GM12878 (cell line): Measurements from ENCODE around the gene ARHGAP32. TPM values are rescaled to one million over a fixed set of nuclear protein-coding genes. Genes with fewer than 3 reads are reported as not detected.

Source experiments
- ATAC-seq: fragments of 200-7000 bp; cut with Tn5 transposase; 3 replicates; pipeline ENCODE4 v1.9.1; 2020; ENCODE audit warnings: mild to moderate bottlenecking, moderate library complexity
- BruUV-seq: library from RNA; stranded (reverse); fragments of 400-500 nt; replicated peaks from 2 replicates; lab custom pipeline; 2021; lab: Mats Ljungman, UMichigan
- CTCF ChIA-PET: fragments of 300-600 bp; sonication (Branson Sonifier 250); formaldehyde crosslinking; extraction: SDS; loops from one replicate; lab custom pipeline; 2021; ENCODE audit warnings: inconsistent platforms; lab: Yijun Ruan, JAX
- POLR2A ChIA-PET: fragments of 350-600 bp; formaldehyde crosslinking; extraction: SDS; loops from one replicate; lab custom pipeline; 2021; ENCODE audit warnings: inconsistent platforms; lab: Charles Lee
- RAD21 ChIA-PET: fragments of 300-600 bp; sonication (Branson Sonifier 250); formaldehyde crosslinking; loops from one replicate; lab custom pipeline; 2023; ENCODE audit warnings: antibody characterized with exemption; ENCODE audit not compliant: unreplicated experiment; lab: Charles Lee
- SMC1A ChIA-PET: fragments of 300-600 bp; sonication (Branson Sonifier 250); formaldehyde crosslinking; loops from one replicate; lab custom pipeline; 2023; ENCODE audit not compliant: unreplicated experiment, uncharacterized antibody; lab: Charles Lee
- DNase-seq: peaks from one replicate; pipeline ENCODE4 v3.0.0-alpha.2; 2011; ENCODE audit warnings: low read depth, low spot score
- FAIRE-seq: peaks from 3 replicates; lab custom pipeline; 2011; peaks lifted over from hg19 to GRCh38; lab: Jason Lieb, UNC
- H2AFZ ChIP-seq: 2 replicates; pipeline ENCODE4 v1.6.0; 2011; ENCODE audit warnings: low read depth, low read length, control low read depth; ENCODE audit not compliant: control insufficient read depth
- H3K27ac ChIP-seq: 2 replicates; pipeline ENCODE4 v1.5.1; 2011; ENCODE audit warnings: control low read depth; ENCODE audit not compliant: control insufficient read depth, insufficient read depth
- H3K27me3 ChIP-seq, 2 experiments: replicated peaks in 1 of 2; 2 replicates each; pipeline versions ENCODE4 v1.6.0 to v1.6.1; 2011; ENCODE audit warnings: low read length in 1 of 2; ENCODE audit not compliant: control insufficient read depth in 2 of 2, insufficient read depth in 2 of 2
- H3K36me3 ChIP-seq, 2 experiments: 2 replicates each; pipeline ENCODE4 v1.5.1; 2011; ENCODE audit warnings: low read length in 1 of 2; ENCODE audit not compliant: control insufficient read depth in 2 of 2, insufficient read depth in 2 of 2
- H3K4me1 ChIP-seq: 2 replicates; pipeline ENCODE4 v1.6.1; 2011; ENCODE audit warnings: mild to moderate bottlenecking, low read length, moderate library complexity, mixed read lengths; ENCODE audit not compliant: control insufficient read depth, insufficient read depth
- H3K4me2 ChIP-seq: 2 replicates; pipeline ENCODE4 v1.6.0; 2011; ENCODE audit warnings: control low read depth; ENCODE audit not compliant: control insufficient read depth, insufficient read depth
- H3K4me3 ChIP-seq: fragments of 200-600 bp; sonication (generic); 2 replicates; pipeline ENCODE4 v1.5.1; 2016
- H3K79me2 ChIP-seq: 2 replicates; pipeline ENCODE4 v1.6.0; 2011; ENCODE audit warnings: low read length; ENCODE audit not compliant: control insufficient read depth, insufficient read depth
- H3K9ac ChIP-seq: 2 replicates; pipeline ENCODE4 v1.8.0; 2011; ENCODE audit warnings: low read length, control low read depth, mixed read lengths; ENCODE audit not compliant: control insufficient read depth, insufficient read depth
- H3K9me3 ChIP-seq: replicated peaks from 3 replicates; pipeline ENCODE4 v1.5.1; 2011; ENCODE audit warnings: mild to moderate bottlenecking, low read length; ENCODE audit not compliant: control insufficient read depth, insufficient read depth
- H4K20me1 ChIP-seq: 2 replicates; pipeline ENCODE4 v1.6.0; 2011; ENCODE audit not compliant: control insufficient read depth, insufficient read depth
- BMI1 ChIP-seq: fragments of 450-650 bp; IDR thresholded peaks from 2 replicates; pipeline ENCODE4 v1.6.1; 2016; ENCODE audit warnings: mild to moderate bottlenecking, moderate library complexity, borderline replicate concordance
- CHD2 ChIP-seq: IDR thresholded peaks from 2 replicates; pipeline ENCODE4 v1.6.1; 2011; ENCODE audit warnings: low read depth, low read length, improper control_type of control experiment, borderline replicate concordance
- CHD4 ChIP-seq: fragments of 200-600 bp; sonication (generic); IDR thresholded peaks from 2 replicates; pipeline ENCODE4 v1.6.1; 2016; ENCODE audit warnings: mild to moderate bottlenecking
- EED ChIP-seq: sonication (generic); IDR thresholded peaks from 2 replicates; pipeline ENCODE4 v1.6.1; 2016; ENCODE audit warnings: antibody characterized with exemption, low read depth
- ETV6 ChIP-seq, 2 experiments: fragments of 450-650 bp in 1 of 2; IDR thresholded peaks in 1 of 2; conservative IDR thresholded peaks in 1 of 2; 2 replicates each; pipeline ENCODE4 v1.6.1; 2014; ENCODE audit warnings: antibody characterized with exemption in 1 of 2, borderline replicate concordance in 1 of 2, low read depth in 1 of 2, mild to moderate bottlenecking in 1 of 2, moderate library complexity in 1 of 2
- NFXL1 ChIP-seq: fragments of 450-650 bp; IDR thresholded peaks from 2 replicates; pipeline ENCODE4 v1.6.1; 2017; ENCODE audit warnings: antibody characterized with exemption, mild to moderate bottlenecking, borderline replicate concordance
- NR2C2 ChIP-seq: IDR thresholded peaks from 2 replicates; pipeline ENCODE4 v1.6.1; 2011; ENCODE audit warnings: borderline replicate concordance, low read depth; ENCODE audit not compliant: control insufficient read depth, insufficient read length
- NRF1 ChIP-seq: conservative IDR thresholded peaks from 2 replicates; pipeline ENCODE4 v1.6.1; 2011; ENCODE audit warnings: mild to moderate bottlenecking, low read depth, low read length, improper control_type of control experiment
- SIN3A ChIP-seq: IDR thresholded peaks from 2 replicates; pipeline ENCODE4 v1.6.1; 2012; ENCODE audit warnings: low read depth, low read length, improper control_type of control experiment
- TCF7 ChIP-seq: IDR thresholded peaks from 2 replicates; pipeline ENCODE4 v1.6.1; 2014; ENCODE audit warnings: antibody characterized with exemption, borderline replicate concordance
- YY1 ChIP-seq: IDR thresholded peaks from 2 replicates; pipeline ENCODE4 v1.6.1; 2011; ENCODE audit warnings: low read depth, mild to moderate bottlenecking, low read length
- ZNF384 ChIP-seq: IDR thresholded peaks from 2 replicates; pipeline ENCODE4 v1.6.1; 2012; ENCODE audit warnings: low read depth, mild to moderate bottlenecking, low read length, improper control_type of control experiment, borderline replicate concordance
- ZZZ3 ChIP-seq: IDR thresholded peaks from 2 replicates; pipeline ENCODE4 v1.6.1; 2011; ENCODE audit warnings: low read depth; ENCODE audit not compliant: control insufficient read depth, insufficient read length
- WGBS: methylation state at CpG from one replicate; pipeline ENCODE4 v1.1.6; 2016; ENCODE audit warnings: low lambda C conversion rate; ENCODE audit not compliant: insufficient replicate concordance, insufficient coverage; ENCODE audit errors: missing lambda C conversion rate; 5-methylcytosine and 5-hydroxymethylcytosine counted together
- in situ Hi-C: fragments of 300-500 bp; cut with MboI; formaldehyde crosslinking; loops from 9 replicates; pipeline ENCODE4 v1.14.3; 2018; ENCODE audit warnings: mixed read lengths
- intact Hi-C: fragments of 100-400 bp; cut with micrococcal nuclease; formaldehyde crosslinking; loops from one replicate; pipeline ENCODE4 v1.14.2; 2022; ENCODE audit not compliant: unreplicated experiment
- polyA plus RNA-seq, 11 experiments: library from polyadenylated mRNA; depleted of rRNA in 4 of 11; unstranded in 6 of 11; stranded (reverse) in 5 of 11; fragments of >200 nt; fragmentation: Nextera tagmentation in 4 of 11; fragmentation: Illumina TruSeq in 1 of 11; extraction: Ambion mirVana in 4 of 11; extraction: Trizol in 1 of 11; gene quantifications; 1 replicate in 1 of 11; 2 replicates in 10 of 11; pipeline versions ENCODE4 v1.2.1 to v1.2.3, GENCODE V29; 2011 to 2016; ENCODE audit warnings: inconsistent platforms in 2 of 11, missing spikeins in 2 of 11, low read depth in 1 of 11
- total RNA-seq, 4 experiments: library from RNA; depleted of rRNA in 3 of 4; stranded (reverse); fragments of >200 nt in 3 of 4; fragmentation: Illumina TruSeq in 1 of 4; extraction: Trizol in 1 of 4; gene quantifications; 2 replicates each; pipeline versions ENCODE4 v1.2.1 to v1.2.3, GENCODE V29; 2013 to 2021
- TF ChIP-seq, protein P1 (sequence below): IDR thresholded peaks from 2 replicates; pipeline ENCODE4 v1.6.1; 2012; ENCODE audit warnings: low read depth, low read length, improper control_type of control experiment
- TF ChIP-seq, protein P2 (sequence below): fragments of 450-650 bp; conservative IDR thresholded peaks from 2 replicates; pipeline ENCODE4 v1.6.1; 2017; ENCODE audit warnings: mild to moderate bottlenecking, moderate library complexity

Gene ARHGAP32
- total and polyA plus RNA-seq, 10 of the 15 experiments (the other 5 are each of a cell fraction or from before 2014, with no cell fraction given) = under 0.01 to 0.46 (median 0.12) TPM; not detected in 1

DNA sequence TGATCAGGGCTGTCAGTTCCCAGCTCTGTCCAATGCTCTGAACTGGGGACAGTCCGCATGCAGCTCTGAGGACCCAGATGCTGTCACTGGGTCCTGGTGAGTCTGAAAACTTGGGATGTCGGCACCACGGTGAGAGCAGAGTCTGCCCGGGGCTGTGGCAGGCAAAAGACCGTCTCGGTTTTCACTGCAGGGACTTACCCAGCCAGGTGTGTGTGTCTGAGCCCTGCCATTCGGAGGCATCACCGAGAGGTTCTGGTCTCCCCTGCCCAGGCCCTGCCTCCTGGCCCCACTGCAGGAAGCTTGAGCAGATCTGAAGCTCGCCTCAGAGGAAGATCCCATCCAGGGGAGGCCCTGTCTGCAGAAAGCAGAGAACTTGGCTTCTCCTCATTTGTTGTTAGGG, 254.6 kb downstream of the ARHGAP32 start:
- FAIRE-seq = no peak
- intact Hi-C loops = no loop called here
- Histone ChIP-seq H3K27ac (no peak overlapping the region), H3K4me2 (no peak overlapping the region), H3K9ac (no peak overlapping the region), H3K27me3 (peaks cover 0 to 3% of the 10 kb centered on the region in 2 experiments; a peak in 2 of 4 replicates), H3K36me3 (no peaks in the 10 kb centered on the region), H2AFZ (no peak overlapping the region), H3K79me2 (no peaks in the 10 kb centered on the region), H3K4me3 (no peak overlapping the region), H4K20me1 (no peaks in the 10 kb centered on the region; the same call in 1 of the 2 replicates), H3K9me3 (no peaks in the 10 kb centered on the region), H3K4me1 (no peaks in the 10 kb centered on the region)
- ChIA-PET SMC1A (no interaction called here), POLR2A (no interaction called here), CTCF (interaction anchor here (1.1 to 4.9 kb wide), 3 partner anchors 11 to 53 kb away, joined by 3 to 21 read pairs (median 3); no protein-coding TSS in a partner anchor), RAD21 (no interaction called here)
- in situ Hi-C loops = no loop called here
- BruUV-seq = no TSS peak
- TF ChIP-seq, protein P1, sequence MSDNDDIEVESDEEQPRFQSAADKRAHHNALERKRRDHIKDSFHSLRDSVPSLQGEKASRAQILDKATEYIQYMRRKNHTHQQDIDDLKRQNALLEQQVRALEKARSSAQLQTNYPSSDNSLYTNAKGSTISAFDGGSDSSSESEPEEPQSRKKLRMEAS = no peak
- TF ChIP-seq BMI1 (no peak), YY1 (no peak), TCF7 (no peak)
- 33% methylated on average over 9 of the region's 9 CpGs for WGBS
- no peak; the same call in 2 of the 3 replicates for ATAC-seq
- no peak for DNase-seq

DNA sequence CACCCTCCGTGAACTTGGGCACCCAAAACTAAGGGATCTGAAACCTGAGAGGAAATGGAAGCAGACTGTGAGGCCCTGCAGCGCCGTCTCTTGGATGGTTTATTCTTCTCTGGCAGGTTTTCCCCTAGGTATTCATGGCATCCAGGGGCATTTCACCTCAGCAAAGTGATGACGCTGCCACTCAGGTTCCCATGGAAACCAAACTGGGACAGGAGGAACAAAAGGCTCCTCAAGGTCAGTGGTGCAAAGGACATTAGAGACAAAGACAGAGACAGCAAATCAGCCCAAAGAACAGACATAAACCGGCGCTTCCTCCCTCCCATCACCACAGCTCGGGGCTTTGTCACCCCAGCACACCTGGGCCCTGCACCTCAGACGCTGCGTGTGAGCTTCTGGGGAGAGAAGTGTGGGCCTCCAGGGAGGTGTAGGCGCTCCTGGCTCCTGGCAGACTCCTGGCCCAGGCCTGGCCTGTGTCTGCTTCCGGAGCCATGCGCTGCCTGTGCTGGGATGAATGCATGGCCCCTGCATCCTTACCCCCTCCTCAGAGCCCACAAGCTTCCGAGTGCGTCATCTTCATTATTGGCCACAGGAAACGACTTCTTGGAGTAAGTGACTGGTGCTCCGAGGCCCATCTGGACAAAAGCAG, 255.4 kb downstream of the ARHGAP32 start:
- Histone ChIP-seq H3K4me2 (no peak overlapping the region), H2AFZ (no peak overlapping the region), H3K4me3 (no peak overlapping the region), H3K9ac (no peak overlapping the region), H3K79me2 (no peaks in the 10 kb centered on the region), H3K36me3 (no peaks in the 10 kb centered on the region), H3K27ac (no peak overlapping the region), H4K20me1 (no peaks in the 10 kb centered on the region; the same call in 1 of the 2 replicates), H3K4me1 (no peaks in the 10 kb centered on the region), H3K27me3 (peaks cover 0 to 2% of the 10 kb centered on the region in 2 experiments; a peak in 2 of 4 replicates), H3K9me3 (no peaks in the 10 kb centered on the region)
- in situ Hi-C loops = no loop called here
- ChIA-PET SMC1A (interaction anchor here (1.0 kb wide), 1 partner anchor 18 kb away, joined by 3 read pairs; no protein-coding TSS in a partner anchor), POLR2A (no interaction called here), CTCF (interaction anchor here (0.6 to 1.3 kb wide), 3 partner anchors 51 to 494 kb away, joined by 3 read pairs; no protein-coding TSS in a partner anchor), RAD21 (no interaction called here)
- FAIRE-seq (no peak), DNase-seq (no peak), ATAC-seq (no peak)
- no TSS peak for BruUV-seq
- intact Hi-C loops = no loop called here
- 47% methylated on average over 16 of the region's 16 CpGs for WGBS
- TF ChIP-seq ZNF384 (no peak), CHD4 (no peak), ZZZ3 (no peak), ETV6 (conservative IDR thresholded peaks at IDR 0.05 in 1 of 2, IDR thresholded peaks at IDR 0.05 in 1 of 2; ENCODE audit: borderline replicate concordance in 1 of 2, low read depth in 1 of 2) (no peak), CHD2 (no peak), NRF1 (no peak), SIN3A (no peak), NR2C2 (no peak), EED (no peak), NFXL1 (no peak)
- TF ChIP-seq, protein P2, sequence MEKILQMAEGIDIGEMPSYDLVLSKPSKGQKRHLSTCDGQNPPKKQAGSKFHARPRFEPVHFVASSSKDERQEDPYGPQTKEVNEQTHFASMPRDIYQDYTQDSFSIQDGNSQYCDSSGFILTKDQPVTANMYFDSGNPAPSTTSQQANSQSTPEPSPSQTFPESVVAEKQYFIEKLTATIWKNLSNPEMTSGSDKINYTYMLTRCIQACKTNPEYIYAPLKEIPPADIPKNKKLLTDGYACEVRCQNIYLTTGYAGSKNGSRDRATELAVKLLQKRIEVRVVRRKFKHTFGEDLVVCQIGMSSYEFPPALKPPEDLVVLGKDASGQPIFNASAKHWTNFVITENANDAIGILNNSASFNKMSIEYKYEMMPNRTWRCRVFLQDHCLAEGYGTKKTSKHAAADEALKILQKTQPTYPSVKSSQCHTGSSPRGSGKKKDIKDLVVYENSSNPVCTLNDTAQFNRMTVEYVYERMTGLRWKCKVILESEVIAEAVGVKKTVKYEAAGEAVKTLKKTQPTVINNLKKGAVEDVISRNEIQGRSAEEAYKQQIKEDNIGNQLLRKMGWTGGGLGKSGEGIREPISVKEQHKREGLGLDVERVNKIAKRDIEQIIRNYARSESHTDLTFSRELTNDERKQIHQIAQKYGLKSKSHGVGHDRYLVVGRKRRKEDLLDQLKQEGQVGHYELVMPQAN = no peak
